HG03354 (cell line): Measurements from ENCODE around the gene CHIT1.

ENCODE experiments used
- ATAC-seq: cut with Tn5 transposase; IDR thresholded peaks from one replicate; pipeline ENCODE4 v1.9.1; 2021; ENCODE audit warnings: mild to moderate bottlenecking; ENCODE audit not compliant: unreplicated experiment, poor library complexity, severe bottlenecking

CHIT1 gene

GRCh38 chr1:203197625-203198024 lies 31.8 kb downstream of the CHIT1 start:
- ATAC-seq = no peak

- ATAC-seq = no peak
Measured at GRCh38 chr1:203196371-203196770, 33.1 kb downstream of the CHIT1 start.

- ATAC-seq = no peak
Measured at GRCh38 chr1:203190949-203191348, 38.5 kb downstream of the CHIT1 start.

GRCh38 chr1:203189951-203190352 lies 39.5 kb downstream of the CHIT1 start:
- no peak for ATAC-seq

- ATAC-seq = no peak
Measured at GRCh38 chr1:203188686-203189232, 40.7 kb downstream of the CHIT1 start.

- ATAC-seq = no peak
Measured at GRCh38 chr1:203187689-203188264, 41.7 kb downstream of the CHIT1 start.

- no peak for ATAC-seq
Measured at GRCh38 chr1:203187304-203187685, 42.2 kb downstream of the CHIT1 start.

GRCh38 chr1:203186446-203187303 lies 42.8 kb downstream of the CHIT1 start, which contains the start of gene CHI3L1:
Gene CHI3L1, minus strand, starts transcription at chr1:203186704. Its CDS starts 81 bp downstream, at chr1:203186623.
- ATAC-seq = no peak

GRCh38 chr1:203186091-203186445 lies 43.4 kb downstream of the CHIT1 start:
- no peak for ATAC-seq

- no peak for ATAC-seq
Measured at GRCh38 chr1:203185585-203185984, 43.9 kb downstream of the CHIT1 start.

GRCh38 chr1:203185061-203185461 lies 44.4 kb downstream of the CHIT1 start:
- ATAC-seq = no peak

GRCh38 chr1:203184467-203184866 lies 45.0 kb downstream of the CHIT1 start:
- no peak for ATAC-seq

- no peak for ATAC-seq
Measured at GRCh38 chr1:203183828-203184227, 45.6 kb downstream of the CHIT1 start.

- ATAC-seq = no peak
Measured at GRCh38 chr1:203182387-203182953, 47.0 kb downstream of the CHIT1 start.

GRCh38 chr1:203181586-203182386 lies 47.7 kb downstream of the CHIT1 start:
- ATAC-seq = no peak

GRCh38 chr1:203180611-203181330 lies 48.7 kb downstream of the CHIT1 start:
- ATAC-seq = no peak

- ATAC-seq = no peak
Measured at GRCh38 chr1:203179667-203180005, 49.8 kb downstream of the CHIT1 start.

- no peak for ATAC-seq
Measured at GRCh38 chr1:203178821-203179666, 50.4 kb downstream of the CHIT1 start.

GRCh38 chr1:203178083-203178482 lies 51.4 kb downstream of the CHIT1 start:
- no peak for ATAC-seq
